GM23338 (cell line): Measurements from ENCODE around the gene LDHB. TPM values are rescaled to one million over a fixed set of nuclear protein-coding genes. Genes with fewer than 3 reads are reported as not detected.

ENCODE experiments used
- ATAC-seq: fragments of 200-7000 bp; cut with Tn5 transposase; 3 replicates; pipeline ENCODE4 v1.9.1; 2020
- DNase-seq: peaks from one replicate; pipeline ENCODE4 v3.0.0-alpha.2; 2015; ENCODE audit warnings: low spot score
- H2AFZ ChIP-seq: fragments of 200-600 bp; sonication (generic); 2 replicates; pipeline ENCODE4 v1.8.0; 2016; ENCODE audit warnings: antibody characterized with exemption, mild to moderate bottlenecking, moderate library complexity
- H3F3A ChIP-seq: fragments of 200-600 bp; sonication (generic); replicated peaks from 2 replicates; pipeline ENCODE4 v1.8.0; 2017; ENCODE audit warnings: antibody characterized with exemption, mixed run types, low read depth
- H3K27ac ChIP-seq: fragments of 200-600 bp; sonication (generic); 2 replicates; pipeline ENCODE4 v1.6.1; 2016; ENCODE audit warnings: low read depth
- H3K27me3 ChIP-seq: fragments of 200-600 bp; sonication (generic); 2 replicates; pipeline ENCODE4 v1.8.0; 2016; ENCODE audit warnings: mild to moderate bottlenecking, mixed run types, moderate library complexity; ENCODE audit not compliant: insufficient read depth
- H3K36me3 ChIP-seq: fragments of 200-600 bp; sonication (generic); 2 replicates; pipeline ENCODE4 v1.8.0; 2016; ENCODE audit warnings: mild to moderate bottlenecking; ENCODE audit not compliant: insufficient read depth
- H3K4me1 ChIP-seq: fragments of 200-600 bp; sonication (generic); 2 replicates; pipeline ENCODE4 v1.8.0; 2016; ENCODE audit warnings: mild to moderate bottlenecking, moderate library complexity; ENCODE audit not compliant: insufficient read depth
- H3K4me2 ChIP-seq: fragments of 200-600 bp; sonication (generic); 2 replicates; pipeline ENCODE4 v1.7.1; 2017; ENCODE audit warnings: mixed run types
- H3K4me3 ChIP-seq: fragments of 200-600 bp; sonication (generic); 2 replicates; pipeline ENCODE4 v1.6.1; 2016; ENCODE audit warnings: mixed run types
- H3K79me2 ChIP-seq: fragments of 200-600 bp; sonication (generic); replicated peaks from 2 replicates; pipeline ENCODE4 v1.8.0; 2017; ENCODE audit warnings: mild to moderate bottlenecking; ENCODE audit not compliant: insufficient read depth
- H3K9me2 ChIP-seq: fragments of 200-600 bp; sonication (generic); 2 replicates; pipeline ENCODE4 v1.8.0; 2017; ENCODE audit not compliant: insufficient read depth
- H4K20me1 ChIP-seq: fragments of 200-600 bp; sonication (generic); replicated peaks from 2 replicates; pipeline ENCODE4 v1.8.0; 2017; ENCODE audit warnings: mild to moderate bottlenecking; ENCODE audit not compliant: insufficient read depth
- H3K27ac Mint-ChIP-seq: 2 replicates; pipeline ENCODE4 v1.8.0; 2020; ENCODE audit warnings: inconsistent platforms, mild to moderate bottlenecking, moderate library complexity, mixed read lengths
- H3K27me3 Mint-ChIP-seq: 3 replicates; pipeline ENCODE4 v1.8.0; 2022; ENCODE audit warnings: low read depth, mild to moderate bottlenecking, moderate library complexity, mixed read lengths, inconsistent platforms; ENCODE audit not compliant: insufficient read depth, poor library complexity
- H3K36me3 Mint-ChIP-seq: 3 replicates; pipeline ENCODE4 v1.8.0; 2021; ENCODE audit warnings: low read depth, mild to moderate bottlenecking, inconsistent platforms, moderate library complexity, mixed read lengths
- H3K4me1 Mint-ChIP-seq: 3 replicates; pipeline ENCODE4 v1.8.0; 2020; ENCODE audit warnings: mild to moderate bottlenecking, inconsistent platforms, mixed read lengths
- H3K4me3 Mint-ChIP-seq: 3 replicates; pipeline ENCODE4 v1.8.0; 2021; ENCODE audit warnings: moderate library complexity, mild to moderate bottlenecking, inconsistent platforms, mixed read lengths
- H3K9me3 Mint-ChIP-seq: 3 replicates; pipeline ENCODE4 v1.8.0; 2020; ENCODE audit warnings: moderate library complexity, mild to moderate bottlenecking, inconsistent platforms, mixed read lengths
- CREB1 ChIP-seq: fragments of 250-450 bp; sonication (Bioruptor Pico); IDR thresholded peaks from 2 replicates; pipeline ENCODE4 v1.5.0; 2020; ENCODE audit warnings: low read depth, mild to moderate bottlenecking, moderate library complexity
- EZH2 ChIP-seq: fragments of 200-600 bp; sonication (generic); IDR thresholded peaks from one replicate; pipeline ENCODE4 v1.8.0; 2017; ENCODE audit warnings: antibody characterized with exemption, mild to moderate bottlenecking, low read depth; ENCODE audit not compliant: unreplicated experiment
- EZH2phosphoT487 ChIP-seq: fragments of 200-600 bp; sonication (generic); IDR thresholded peaks from one replicate; pipeline ENCODE4 v1.8.1; 2018; ENCODE audit warnings: antibody characterized with exemption; ENCODE audit not compliant: unreplicated experiment
- JUNB ChIP-seq: IDR thresholded peaks from one replicate; pipeline ENCODE4 v1.6.1; 2016; ENCODE audit warnings: antibody characterized with exemption; ENCODE audit not compliant: unreplicated experiment
- NANOG ChIP-seq: IDR thresholded peaks from 2 replicates; pipeline ENCODE4 v1.6.1; 2016; ENCODE audit warnings: antibody characterized with exemption, borderline replicate concordance
- POLR2AphosphoS5 ChIP-seq: IDR thresholded peaks from 2 replicates; pipeline ENCODE4 v1.6.1; 2016; ENCODE audit warnings: antibody characterized with exemption, low read depth
- STAT1 ChIP-seq: IDR thresholded peaks from one replicate; pipeline ENCODE4 v1.6.1; 2016; ENCODE audit warnings: antibody characterized with exemption; ENCODE audit not compliant: unreplicated experiment
- ZNF114 ChIP-seq: fragments of 250-450 bp; sonication (Bioruptor Pico); IDR thresholded peaks from 2 replicates; pipeline ENCODE4 v1.5.0; 2020; ENCODE audit warnings: mild to moderate bottlenecking, moderate library complexity
- ZNF331 ChIP-seq: fragments of 250-450 bp; sonication (Bioruptor Pico); IDR thresholded peaks from 2 replicates; pipeline ENCODE4 v1.5.0; 2020; ENCODE audit warnings: low read depth, mild to moderate bottlenecking, moderate library complexity
- polyA plus RNA-seq: library from polyadenylated mRNA; unstranded; fragments of >200 nt; fragmentation: Nextera tagmentation; extraction: Ambion mirVana; gene quantifications from 2 replicates; pipeline ENCODE4 v1.2.1, GENCODE V29; 2016
- total RNA-seq: library from RNA; depleted of rRNA; stranded (reverse); fragments of >200 nt; shearing (Covaris generic); gene quantifications from 2 replicates; pipeline ENCODE4 v1.2.3, GENCODE V29; 2014
- TF ChIP-seq, protein P1 (sequence below), 2 experiments: fragments of 200-600 bp in 1 of 2; sonication (generic) in 1 of 2; conservative IDR thresholded peaks; 2 replicates each; pipeline versions ENCODE4 v1.5.1 to v1.6.1; 2016 to 2017; ENCODE audit warnings: antibody characterized with exemption in 2 of 2, low read depth in 2 of 2, mild to moderate bottlenecking in 2 of 2, moderate library complexity in 1 of 2
- TF ChIP-seq, protein P2 (sequence below): IDR thresholded peaks from 2 replicates; pipeline ENCODE4 v1.6.1; 2016; ENCODE audit warnings: antibody characterized with exemption
- TF ChIP-seq, protein P3 (sequence below): fragments of 250-450 bp; sonication (Bioruptor Pico); IDR thresholded peaks from 2 replicates; pipeline ENCODE4 v1.5.0; 2020; ENCODE audit warnings: mild to moderate bottlenecking, moderate library complexity
- TF ChIP-seq, protein P4 (sequence below): IDR thresholded peaks from one replicate; pipeline ENCODE4 v1.6.1; 2018; ENCODE audit warnings: antibody characterized with exemption; ENCODE audit not compliant: unreplicated experiment

Gene LDHB
- total and polyA plus RNA-seq, 2 experiments from 2014 or later: 1,537 to 1,990 TPM

DNA sequence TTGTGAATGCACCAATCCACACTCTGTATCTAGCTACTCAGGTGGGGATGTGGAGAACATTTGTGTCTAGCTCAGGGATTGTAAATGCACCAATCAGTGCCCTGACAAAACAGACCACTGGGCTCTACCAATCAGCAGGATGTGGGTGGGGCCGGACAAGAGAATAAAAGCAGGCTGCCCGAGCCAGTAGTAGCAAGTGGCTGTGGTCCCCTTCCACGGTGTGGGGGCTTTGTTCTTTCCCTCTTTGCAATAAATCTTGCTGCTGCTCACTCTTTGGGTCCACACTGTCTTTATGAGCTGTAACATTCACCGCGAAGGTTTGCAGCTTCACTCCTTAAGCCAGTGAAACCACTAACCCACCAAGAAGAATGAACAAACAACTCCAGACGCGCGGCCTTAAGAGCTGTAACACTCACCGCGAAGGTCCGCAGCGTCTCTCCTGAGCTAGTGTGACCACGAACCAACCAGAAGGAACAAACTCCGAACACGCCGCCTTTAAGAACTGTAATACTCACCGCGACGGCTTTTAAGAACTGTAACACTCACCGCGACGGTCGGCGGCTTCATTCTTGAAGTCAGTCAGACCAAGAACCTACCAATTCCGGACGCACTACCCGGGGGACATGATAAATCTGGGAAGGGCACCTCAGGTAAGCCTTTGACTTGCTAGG lies 4.6 kb upstream of the LDHB start:
- Mint-ChIP-seq H3K4me3 (no peak overlapping the region), H3K9me3 (peaks cover 11% of the 10 kb centered on the region; the same call in 2 of the 3 replicates), H3K27ac (no peak overlapping the region; the same call in 1 of the 2 replicates), H3K36me3 (peaks cover 9% of the 10 kb centered on the region), H3K4me1 (no peaks in the 10 kb centered on the region; the same call in 2 of the 3 replicates), H3K27me3 (peaks cover 9% of the 10 kb centered on the region)
- no peaks in the 10 kb centered on the region for H3K9me2 ChIP-seq
- H3K36me3 ChIP-seq: no peaks in the 10 kb centered on the region
- H2AFZ ChIP-seq: no peak overlapping the region
- ATAC-seq (no peak), DNase-seq (no peak)
- no peaks in the 10 kb centered on the region for H3K27me3 ChIP-seq
- no peak overlapping the region for H3K4me2 ChIP-seq
- H3F3A ChIP-seq: no peaks in the 10 kb centered on the region
- TF ChIP-seq STAT1 (no peak), ZNF331 (CRISPR knock-in tag) (no peak), JUNB (no peak), CREB1 (CRISPR knock-in tag) (no peak), NANOG (no peak), POLR2AphosphoS5 (no peak), ZNF114 (CRISPR knock-in tag) (no peak), EZH2 (no peak), EZH2phosphoT487 (no peak)
- TF ChIP-seq, protein P1, sequence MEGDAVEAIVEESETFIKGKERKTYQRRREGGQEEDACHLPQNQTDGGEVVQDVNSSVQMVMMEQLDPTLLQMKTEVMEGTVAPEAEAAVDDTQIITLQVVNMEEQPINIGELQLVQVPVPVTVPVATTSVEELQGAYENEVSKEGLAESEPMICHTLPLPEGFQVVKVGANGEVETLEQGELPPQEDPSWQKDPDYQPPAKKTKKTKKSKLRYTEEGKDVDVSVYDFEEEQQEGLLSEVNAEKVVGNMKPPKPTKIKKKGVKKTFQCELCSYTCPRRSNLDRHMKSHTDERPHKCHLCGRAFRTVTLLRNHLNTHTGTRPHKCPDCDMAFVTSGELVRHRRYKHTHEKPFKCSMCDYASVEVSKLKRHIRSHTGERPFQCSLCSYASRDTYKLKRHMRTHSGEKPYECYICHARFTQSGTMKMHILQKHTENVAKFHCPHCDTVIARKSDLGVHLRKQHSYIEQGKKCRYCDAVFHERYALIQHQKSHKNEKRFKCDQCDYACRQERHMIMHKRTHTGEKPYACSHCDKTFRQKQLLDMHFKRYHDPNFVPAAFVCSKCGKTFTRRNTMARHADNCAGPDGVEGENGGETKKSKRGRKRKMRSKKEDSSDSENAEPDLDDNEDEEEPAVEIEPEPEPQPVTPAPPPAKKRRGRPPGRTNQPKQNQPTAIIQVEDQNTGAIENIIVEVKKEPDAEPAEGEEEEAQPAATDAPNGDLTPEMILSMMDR (conservative IDR thresholded peaks at IDR 0.05; ENCODE audit: low read depth in 2 of 2): no peak
- TF ChIP-seq, protein P2, sequence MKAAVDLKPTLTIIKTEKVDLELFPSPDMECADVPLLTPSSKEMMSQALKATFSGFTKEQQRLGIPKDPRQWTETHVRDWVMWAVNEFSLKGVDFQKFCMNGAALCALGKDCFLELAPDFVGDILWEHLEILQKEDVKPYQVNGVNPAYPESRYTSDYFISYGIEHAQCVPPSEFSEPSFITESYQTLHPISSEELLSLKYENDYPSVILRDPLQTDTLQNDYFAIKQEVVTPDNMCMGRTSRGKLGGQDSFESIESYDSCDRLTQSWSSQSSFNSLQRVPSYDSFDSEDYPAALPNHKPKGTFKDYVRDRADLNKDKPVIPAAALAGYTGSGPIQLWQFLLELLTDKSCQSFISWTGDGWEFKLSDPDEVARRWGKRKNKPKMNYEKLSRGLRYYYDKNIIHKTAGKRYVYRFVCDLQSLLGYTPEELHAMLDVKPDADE: no peak
- TF ChIP-seq, protein P3, sequence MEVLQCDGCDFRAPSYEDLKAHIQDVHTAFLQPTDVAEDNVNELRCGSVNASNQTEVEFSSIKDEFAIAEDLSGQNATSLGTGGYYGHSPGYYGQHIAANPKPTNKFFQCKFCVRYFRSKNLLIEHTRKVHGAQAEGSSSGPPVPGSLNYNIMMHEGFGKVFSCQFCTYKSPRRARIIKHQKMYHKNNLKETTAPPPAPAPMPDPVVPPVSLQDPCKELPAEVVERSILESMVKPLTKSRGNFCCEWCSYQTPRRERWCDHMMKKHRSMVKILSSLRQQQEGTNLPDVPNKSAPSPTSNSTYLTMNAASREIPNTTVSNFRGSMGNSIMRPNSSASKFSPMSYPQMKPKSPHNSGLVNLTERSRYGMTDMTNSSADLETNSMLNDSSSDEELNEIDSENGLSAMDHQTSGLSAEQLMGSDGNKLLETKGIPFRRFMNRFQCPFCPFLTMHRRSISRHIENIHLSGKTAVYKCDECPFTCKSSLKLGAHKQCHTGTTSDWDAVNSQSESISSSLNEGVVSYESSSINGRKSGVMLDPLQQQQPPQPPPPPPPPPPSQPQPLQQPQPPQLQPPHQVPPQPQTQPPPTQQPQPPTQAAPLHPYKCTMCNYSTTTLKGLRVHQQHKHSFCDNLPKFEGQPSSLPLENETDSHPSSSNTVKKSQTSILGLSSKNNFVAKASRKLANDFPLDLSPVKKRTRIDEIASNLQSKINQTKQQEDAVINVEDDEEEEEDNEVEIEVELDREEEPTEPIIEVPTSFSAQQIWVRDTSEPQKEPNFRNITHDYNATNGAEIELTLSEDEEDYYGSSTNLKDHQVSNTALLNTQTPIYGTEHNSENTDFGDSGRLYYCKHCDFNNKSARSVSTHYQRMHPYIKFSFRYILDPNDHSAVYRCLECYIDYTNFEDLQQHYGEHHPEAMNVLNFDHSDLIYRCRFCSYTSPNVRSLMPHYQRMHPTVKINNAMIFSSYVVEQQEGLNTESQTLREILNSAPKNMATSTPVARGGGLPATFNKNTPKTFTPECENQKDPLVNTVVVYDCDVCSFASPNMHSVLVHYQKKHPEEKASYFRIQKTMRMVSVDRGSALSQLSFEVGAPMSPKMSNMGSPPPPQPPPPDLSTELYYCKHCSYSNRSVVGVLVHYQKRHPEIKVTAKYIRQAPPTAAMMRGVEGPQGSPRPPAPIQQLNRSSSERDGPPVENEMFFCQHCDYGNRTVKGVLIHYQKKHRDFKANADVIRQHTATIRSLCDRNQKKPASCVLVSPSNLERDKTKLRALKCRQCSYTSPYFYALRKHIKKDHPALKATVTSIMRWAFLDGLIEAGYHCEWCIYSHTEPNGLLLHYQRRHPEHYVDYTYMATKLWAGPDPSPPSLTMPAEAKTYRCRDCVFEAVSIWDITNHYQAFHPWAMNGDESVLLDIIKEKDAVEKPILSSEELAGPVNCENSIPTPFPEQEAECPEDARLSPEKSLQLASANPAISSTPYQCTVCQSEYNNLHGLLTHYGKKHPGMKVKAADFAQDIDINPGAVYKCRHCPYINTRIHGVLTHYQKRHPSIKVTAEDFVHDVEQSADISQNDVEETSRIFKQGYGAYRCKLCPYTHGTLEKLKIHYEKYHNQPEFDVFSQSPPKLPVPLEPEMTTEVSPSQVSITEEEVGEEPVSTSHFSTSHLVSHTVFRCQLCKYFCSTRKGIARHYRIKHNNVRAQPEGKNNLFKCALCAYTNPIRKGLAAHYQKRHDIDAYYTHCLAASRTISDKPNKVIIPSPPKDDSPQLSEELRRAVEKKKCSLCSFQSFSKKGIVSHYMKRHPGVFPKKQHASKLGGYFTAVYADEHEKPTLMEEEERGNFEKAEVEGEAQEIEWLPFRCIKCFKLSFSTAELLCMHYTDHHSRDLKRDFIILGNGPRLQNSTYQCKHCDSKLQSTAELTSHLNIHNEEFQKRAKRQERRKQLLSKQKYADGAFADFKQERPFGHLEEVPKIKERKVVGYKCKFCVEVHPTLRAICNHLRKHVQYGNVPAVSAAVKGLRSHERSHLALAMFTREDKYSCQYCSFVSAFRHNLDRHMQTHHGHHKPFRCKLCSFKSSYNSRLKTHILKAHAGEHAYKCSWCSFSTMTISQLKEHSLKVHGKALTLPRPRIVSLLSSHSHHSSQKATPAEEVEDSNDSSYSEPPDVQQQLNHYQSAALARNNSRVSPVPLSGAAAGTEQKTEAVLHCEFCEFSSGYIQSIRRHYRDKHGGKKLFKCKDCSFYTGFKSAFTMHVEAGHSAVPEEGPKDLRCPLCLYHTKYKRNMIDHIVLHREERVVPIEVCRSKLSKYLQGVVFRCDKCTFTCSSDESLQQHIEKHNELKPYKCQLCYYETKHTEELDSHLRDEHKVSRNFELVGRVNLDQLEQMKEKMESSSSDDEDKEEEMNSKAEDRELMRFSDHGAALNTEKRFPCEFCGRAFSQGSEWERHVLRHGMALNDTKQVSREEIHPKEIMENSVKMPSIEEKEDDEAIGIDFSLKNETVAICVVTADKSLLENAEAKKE (CRISPR knock-in tag): no peak
- TF ChIP-seq, protein P4, sequence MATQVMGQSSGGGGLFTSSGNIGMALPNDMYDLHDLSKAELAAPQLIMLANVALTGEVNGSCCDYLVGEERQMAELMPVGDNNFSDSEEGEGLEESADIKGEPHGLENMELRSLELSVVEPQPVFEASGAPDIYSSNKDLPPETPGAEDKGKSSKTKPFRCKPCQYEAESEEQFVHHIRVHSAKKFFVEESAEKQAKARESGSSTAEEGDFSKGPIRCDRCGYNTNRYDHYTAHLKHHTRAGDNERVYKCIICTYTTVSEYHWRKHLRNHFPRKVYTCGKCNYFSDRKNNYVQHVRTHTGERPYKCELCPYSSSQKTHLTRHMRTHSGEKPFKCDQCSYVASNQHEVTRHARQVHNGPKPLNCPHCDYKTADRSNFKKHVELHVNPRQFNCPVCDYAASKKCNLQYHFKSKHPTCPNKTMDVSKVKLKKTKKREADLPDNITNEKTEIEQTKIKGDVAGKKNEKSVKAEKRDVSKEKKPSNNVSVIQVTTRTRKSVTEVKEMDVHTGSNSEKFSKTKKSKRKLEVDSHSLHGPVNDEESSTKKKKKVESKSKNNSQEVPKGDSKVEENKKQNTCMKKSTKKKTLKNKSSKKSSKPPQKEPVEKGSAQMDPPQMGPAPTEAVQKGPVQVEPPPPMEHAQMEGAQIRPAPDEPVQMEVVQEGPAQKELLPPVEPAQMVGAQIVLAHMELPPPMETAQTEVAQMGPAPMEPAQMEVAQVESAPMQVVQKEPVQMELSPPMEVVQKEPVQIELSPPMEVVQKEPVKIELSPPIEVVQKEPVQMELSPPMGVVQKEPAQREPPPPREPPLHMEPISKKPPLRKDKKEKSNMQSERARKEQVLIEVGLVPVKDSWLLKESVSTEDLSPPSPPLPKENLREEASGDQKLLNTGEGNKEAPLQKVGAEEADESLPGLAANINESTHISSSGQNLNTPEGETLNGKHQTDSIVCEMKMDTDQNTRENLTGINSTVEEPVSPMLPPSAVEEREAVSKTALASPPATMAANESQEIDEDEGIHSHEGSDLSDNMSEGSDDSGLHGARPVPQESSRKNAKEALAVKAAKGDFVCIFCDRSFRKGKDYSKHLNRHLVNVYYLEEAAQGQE: no peak
- no peak overlapping the region for H3K4me3 ChIP-seq
- no peaks in the 10 kb centered on the region for H4K20me1 ChIP-seq
- H3K79me2 ChIP-seq: peaks cover 4% of the 10 kb centered on the region
- H3K4me1 ChIP-seq: no peaks in the 10 kb centered on the region
- no peak overlapping the region for H3K27ac ChIP-seq
